IMR-90 (cell line): ENCODE data around the gene SH2D1B. TPM values are rescaled to one million over a fixed set of nuclear protein-coding genes. Genes with fewer than 3 reads are reported as not detected.
A peak's percentile ranks its signal among the peaks of the same experiment; 100 is the strongest.

ENCODE experiments used
- ATAC-seq: fragments of 200-7000 bp; cut with Tn5 transposase; 2 replicates; pipeline ENCODE4 v1.9.1; 2020; ENCODE audit warnings: low read depth, mild to moderate bottlenecking, moderate library complexity
- BruUV-seq: library from RNA; stranded (reverse); fragments of 400-500 nt; replicated peaks from 2 replicates; lab custom pipeline; 2021; lab: Mats Ljungman, UMichigan
- CTCF ChIA-PET: fragments of 300-600 bp; formaldehyde crosslinking; extraction: SDS; loops from one replicate; lab custom pipeline; 2021; ENCODE audit warnings: antibody characterized with exemption; lab: Yijun Ruan, JAX
- POLR2A ChIA-PET: fragments of 300-600 bp; sonication (Branson Sonifier 250); formaldehyde crosslinking; loops from one replicate; lab custom pipeline; 2022; ENCODE audit warnings: antibody characterized with exemption; ENCODE audit not compliant: unreplicated experiment; lab: Charles Lee
- DNase-seq: peaks from one replicate; pipeline ENCODE4 v3.0.0; 2013
- H2AFZ ChIP-seq: replicated peaks from 2 replicates; pipeline ENCODE3; 2013; ENCODE audit warnings: low read length, mild to moderate bottlenecking; ENCODE audit not compliant: poor library complexity
- H2AK5ac ChIP-seq: 2 replicates; pipeline ENCODE4 v1.6.1; 2013; ENCODE audit warnings: low read depth, low read length, inconsistent platforms
- H2AK9ac ChIP-seq: replicated peaks from 2 replicates; pipeline ENCODE3; 2013; ENCODE audit warnings: mild to moderate bottlenecking, low read depth, low read length, moderate library complexity; ENCODE audit not compliant: poor library complexity
- H2BK120ac ChIP-seq: 2 replicates; pipeline ENCODE4 v1.6.1; 2013; ENCODE audit warnings: low read depth, low read length, inconsistent platforms
- H2BK15ac ChIP-seq: 3 replicates; pipeline ENCODE4 v1.6.1; 2013; ENCODE audit warnings: low read depth, low read length, inconsistent platforms
- H2BK20ac ChIP-seq: 2 replicates; pipeline ENCODE4 v1.6.1; 2013; ENCODE audit warnings: low read depth, mild to moderate bottlenecking, inconsistent platforms, low read length, moderate library complexity
- H2BK5ac ChIP-seq: 2 replicates; pipeline ENCODE4 v1.6.1; 2013; ENCODE audit warnings: mild to moderate bottlenecking, low read depth, low read length, inconsistent platforms; ENCODE audit not compliant: poor library complexity, severe bottlenecking
- H3K14ac ChIP-seq: replicated peaks from 2 replicates; pipeline ENCODE4 v1.6.1; 2013; ENCODE audit warnings: low read depth, low read length, inconsistent platforms
- H3K18ac ChIP-seq: 2 replicates; pipeline ENCODE4 v1.6.1; 2013; ENCODE audit warnings: low read depth, low read length, control low read depth
- H3K23ac ChIP-seq: 2 replicates; pipeline ENCODE4 v1.6.1; 2013; ENCODE audit warnings: low read depth, low read length, inconsistent platforms
- H3K27ac ChIP-seq: 2 replicates; pipeline ENCODE4 v1.5.1; 2013; ENCODE audit warnings: mild to moderate bottlenecking, control low read depth, low read length; ENCODE audit not compliant: insufficient read depth
- H3K27me3 ChIP-seq: 2 replicates; pipeline ENCODE4 v1.6.1; 2013; ENCODE audit warnings: low read length; ENCODE audit not compliant: control insufficient read depth, insufficient read depth
- H3K36me3 ChIP-seq: 2 replicates; pipeline ENCODE4 v1.6.1; 2013; ENCODE audit warnings: low read length, mixed read lengths; ENCODE audit not compliant: control insufficient read depth, insufficient read depth
- H3K4ac ChIP-seq: 2 replicates; pipeline ENCODE4 v1.6.1; 2013; ENCODE audit warnings: low read depth, low read length, inconsistent platforms
- H3K4me1 ChIP-seq: 2 replicates; pipeline ENCODE4 v1.6.1; 2013; ENCODE audit warnings: low read length, mixed read lengths; ENCODE audit not compliant: control insufficient read depth, insufficient read depth
- H3K4me2 ChIP-seq: 2 replicates; pipeline ENCODE4 v1.6.1; 2013; ENCODE audit warnings: low read depth, mild to moderate bottlenecking, control low read depth, low read length, moderate library complexity
- H3K4me3 ChIP-seq: 2 replicates; pipeline ENCODE4 v1.5.1; 2013; ENCODE audit warnings: low read depth, mild to moderate bottlenecking, control low read depth, low read length, moderate library complexity; ENCODE audit not compliant: insufficient read depth
- H3K56ac ChIP-seq: 2 replicates; pipeline ENCODE4 v1.6.1; 2013; ENCODE audit warnings: low read length, inconsistent platforms; ENCODE audit not compliant: insufficient read depth; ENCODE audit errors: extremely low read depth
- H3K79me1 ChIP-seq, 2 experiments: 2 replicates each; pipeline ENCODE4 v1.6.1; 2013; ENCODE audit warnings: low read length in 2 of 2, inconsistent platforms in 1 of 2, low read depth in 1 of 2
- H3K9ac ChIP-seq: 2 replicates; pipeline ENCODE4 v1.6.1; 2013; ENCODE audit warnings: low read depth, low read length, control low read depth
- H3K9me1 ChIP-seq: 2 replicates; pipeline ENCODE4 v1.6.1; 2013; ENCODE audit warnings: low read length, inconsistent platforms; ENCODE audit not compliant: insufficient read depth
- H3K9me3 ChIP-seq: 2 replicates; pipeline ENCODE4 v1.6.1; 2013; ENCODE audit warnings: low read length; ENCODE audit not compliant: control insufficient read depth, insufficient read depth
- H4K20me1 ChIP-seq: 2 replicates; pipeline ENCODE4 v1.6.1; 2013; ENCODE audit warnings: low read length, inconsistent platforms; ENCODE audit not compliant: insufficient read depth
- H4K5ac ChIP-seq: 2 replicates; pipeline ENCODE4 v1.6.1; 2013; ENCODE audit warnings: mild to moderate bottlenecking, low read depth, low read length, control low read depth
- H4K8ac ChIP-seq, 2 experiments: 2 replicates each; pipeline ENCODE4 v1.6.1; 2013; ENCODE audit warnings: low read depth in 2 of 2, low read length in 2 of 2, control low read depth in 1 of 2, inconsistent platforms in 1 of 2
- H4K91ac ChIP-seq: 2 replicates; pipeline ENCODE4 v1.6.1; 2013; ENCODE audit warnings: low read depth, low read length, inconsistent platforms; ENCODE audit not compliant: insufficient read depth
- BHLHE40 ChIP-seq: fragments of 150-350 bp; IDR thresholded peaks from 2 replicates; pipeline ENCODE4 v1.6.1; 2016; ENCODE audit warnings: mild to moderate bottlenecking, low read depth, low read length
- CEBPB ChIP-seq: IDR thresholded peaks from 2 replicates; pipeline ENCODE4 v1.6.1; 2012; ENCODE audit warnings: low read depth, low read length, improper control_type of control experiment
- CHD1 ChIP-seq: IDR thresholded peaks from 2 replicates; pipeline ENCODE4 v1.6.1; 2012; ENCODE audit warnings: low read depth, low read length, improper control_type of control experiment
- FOS ChIP-seq: fragments of 150-350 bp; IDR thresholded peaks from 2 replicates; pipeline ENCODE4 v1.6.1; 2016; ENCODE audit warnings: low read depth, low read length
- MAZ ChIP-seq: IDR thresholded peaks from 2 replicates; pipeline ENCODE4 v1.6.1; 2012; ENCODE audit warnings: low read depth, mild to moderate bottlenecking, low read length, improper control_type of control experiment, moderate library complexity, borderline replicate concordance
- NFE2L2 ChIP-seq: fragments of 150-350 bp; IDR thresholded peaks from 2 replicates; pipeline ENCODE4 v1.6.1; 2016; ENCODE audit warnings: low read depth, mild to moderate bottlenecking, low read length
- POLR2A ChIP-seq: IDR thresholded peaks from 2 replicates; pipeline ENCODE4 v1.6.1; 2012; ENCODE audit warnings: mild to moderate bottlenecking, low read depth, low read length
- RAD21 ChIP-seq: IDR thresholded peaks from 2 replicates; pipeline ENCODE4 v1.6.1; 2012; ENCODE audit warnings: low read length, improper control_type of control experiment
- RCOR1 ChIP-seq: IDR thresholded peaks from 2 replicates; pipeline ENCODE4 v1.6.1; 2012; ENCODE audit warnings: mild to moderate bottlenecking, low read length, improper control_type of control experiment; ENCODE audit not compliant: insufficient replicate concordance
- SMC3 ChIP-seq: fragments of 150-350 bp; IDR thresholded peaks from 2 replicates; pipeline ENCODE4 v1.6.1; 2016; ENCODE audit warnings: low read depth, mild to moderate bottlenecking, antibody characterized with exemption, low read length, moderate library complexity
- WGBS, 2 experiments: methylation state at CpG; one replicate each; pipeline versions ENCODE4 v1.1.5 to v1.1.7; 2013; ENCODE audit warnings: missing lambda C conversion rate in 2 of 2; ENCODE audit not compliant: insufficient read length in 1 of 2; ENCODE audit errors: extremely low coverage in 2 of 2; 5-methylcytosine and 5-hydroxymethylcytosine counted together
- dilution Hi-C: fragments of 300-500 bp; cut with HindIII; formaldehyde crosslinking; loops from one replicate; pipeline ENCODE4 v1.14.3; 2018; ENCODE audit warnings: low sequenced_read_pairs; ENCODE audit not compliant: unreplicated experiment
- in situ Hi-C: fragments of 300-500 bp; cut with MboI; formaldehyde crosslinking; loops from 3 replicates; pipeline ENCODE4 v1.14.3; 2019; ENCODE audit warnings: low sequenced_read_pairs, inconsistent platforms, mixed read lengths
- intact Hi-C: fragments of 100-400 bp; cut with micrococcal nuclease; formaldehyde crosslinking; loops from 2 replicates; pipeline ENCODE4 v1.10.0; 2022
- polyA plus RNA-seq, 3 experiments: library from polyadenylated mRNA; depleted of rRNA; stranded (reverse); fragments of >200 nt; gene quantifications; 2 replicates each; pipeline ENCODE4 v1.2.3, GENCODE V29; 2012; ENCODE audit warnings: low replicate concordance in 1 of 3
- total RNA-seq: library from RNA; depleted of rRNA; stranded (reverse); fragments of >200 nt; gene quantifications from 2 replicates; pipeline ENCODE4 v1.2.3, GENCODE V29; 2012
- TF ChIP-seq, protein P1 (sequence below): fragments of 150-350 bp; IDR thresholded peaks from 2 replicates; pipeline ENCODE4 v1.6.1; 2016; ENCODE audit warnings: low read depth, mild to moderate bottlenecking, low read length, moderate library complexity, borderline replicate concordance
- TF ChIP-seq, protein P2 (sequence below): fragments of 150-350 bp; IDR thresholded peaks from 2 replicates; pipeline ENCODE4 v1.6.1; 2017; ENCODE audit warnings: mild to moderate bottlenecking, antibody characterized with exemption, low read length, low read depth
- TF ChIP-seq, protein P3 (sequence below): conservative IDR thresholded peaks from 2 replicates; pipeline ENCODE4 v1.5.1; 2012; ENCODE audit warnings: mild to moderate bottlenecking, low read depth, low read length, improper control_type of control experiment

SH2D1B gene
- total and polyA plus RNA-seq, 2 of the 4 experiments (the other 2 are of a cell fraction), result 0.03 to 0.18 TPM

DNA sequence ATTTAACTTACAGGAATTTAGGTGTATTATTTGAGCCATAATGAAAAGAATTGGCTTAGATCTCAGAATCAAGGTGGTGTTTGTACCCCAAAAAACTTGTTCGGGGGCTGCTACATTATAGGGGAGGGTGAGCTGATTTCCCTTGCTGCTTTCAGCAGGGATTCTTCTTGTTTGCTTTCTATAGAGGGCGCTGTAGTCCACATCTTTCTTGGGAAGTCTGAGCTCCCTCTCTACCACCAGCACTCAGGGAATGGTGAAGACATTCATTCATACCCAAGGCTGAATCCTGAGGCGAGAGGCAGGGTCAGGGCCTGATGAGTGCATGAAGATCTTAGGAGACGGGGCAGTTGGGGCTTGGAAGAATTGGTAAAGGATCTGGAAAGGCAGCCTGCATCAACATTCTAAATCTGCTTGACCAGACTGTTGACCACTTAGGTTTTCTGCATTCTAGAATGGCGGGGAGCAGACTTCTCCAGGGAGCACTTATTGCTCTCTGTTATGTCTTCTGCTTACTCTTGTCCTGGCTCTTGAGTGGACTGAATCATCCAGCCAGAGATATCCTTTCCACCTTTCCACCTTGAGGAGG lies 54.2 kb downstream of the SH2D1B start:
- Histone ChIP-seq H3K27ac (no peak overlapping the region), H2BK5ac (no peak overlapping the region), H2BK20ac (no peak overlapping the region), H3K4me2 (no peak overlapping the region), H4K5ac (no peak overlapping the region), H4K8ac (no peak overlapping the region), H3K14ac (no peak overlapping the region), H3K9me3 (no peaks in the 10 kb centered on the region), H3K4me1 (no peaks in the 10 kb centered on the region), H3K79me1 (no peaks in the 10 kb centered on the region), H2AK5ac (no peak overlapping the region), H3K9ac (no peak overlapping the region), H4K91ac (no peak overlapping the region), H2AK9ac (no peak overlapping the region), H3K4ac (no peak overlapping the region), H4K20me1 (no peaks in the 10 kb centered on the region), H3K23ac (no peak overlapping the region), H2AFZ (no peak overlapping the region), H3K9me1 (no peaks in the 10 kb centered on the region; the same call in 1 of the 2 replicates), H3K36me3 (no peaks in the 10 kb centered on the region), H3K27me3 (peaks cover 5% of the 10 kb centered on the region), H2BK15ac (no peak overlapping the region), H3K4me3 (no peak overlapping the region), H3K18ac (no peak overlapping the region), H2BK120ac (no peak overlapping the region), H3K56ac (no peak overlapping the region)
- in situ Hi-C loops (no loop called here), intact Hi-C loops (no loop called here), dilution Hi-C loops (no loop called here)
- ATAC-seq, result peak; percentile 65
- ChIA-PET POLR2A (no interaction called here), CTCF (interaction anchor here (0.6 to 2.3 kb wide), 6 partner anchors 10 to 501 kb away, joined by 3 to 8 read pairs (median 5); partner anchors contain the start of gene C1orf226)
- peak; percentile 31 for DNase-seq
- BruUV-seq, result no TSS peak
- TF ChIP-seq RCOR1 (no peak), POLR2A (no peak), CEBPB (no peak), FOS (no peak), RAD21 (peak; percentile 55), CHD1 (no peak), MAZ (no peak), BHLHE40 (no peak), SMC3 (peak; percentile 31; the same call in 1 of the 2 replicates), NFE2L2 (no peak)
- TF ChIP-seq, protein P1, sequence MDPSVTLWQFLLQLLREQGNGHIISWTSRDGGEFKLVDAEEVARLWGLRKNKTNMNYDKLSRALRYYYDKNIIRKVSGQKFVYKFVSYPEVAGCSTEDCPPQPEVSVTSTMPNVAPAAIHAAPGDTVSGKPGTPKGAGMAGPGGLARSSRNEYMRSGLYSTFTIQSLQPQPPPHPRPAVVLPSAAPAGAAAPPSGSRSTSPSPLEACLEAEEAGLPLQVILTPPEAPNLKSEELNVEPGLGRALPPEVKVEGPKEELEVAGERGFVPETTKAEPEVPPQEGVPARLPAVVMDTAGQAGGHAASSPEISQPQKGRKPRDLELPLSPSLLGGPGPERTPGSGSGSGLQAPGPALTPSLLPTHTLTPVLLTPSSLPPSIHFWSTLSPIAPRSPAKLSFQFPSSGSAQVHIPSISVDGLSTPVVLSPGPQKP, result no peak
- TF ChIP-seq, protein P2, sequence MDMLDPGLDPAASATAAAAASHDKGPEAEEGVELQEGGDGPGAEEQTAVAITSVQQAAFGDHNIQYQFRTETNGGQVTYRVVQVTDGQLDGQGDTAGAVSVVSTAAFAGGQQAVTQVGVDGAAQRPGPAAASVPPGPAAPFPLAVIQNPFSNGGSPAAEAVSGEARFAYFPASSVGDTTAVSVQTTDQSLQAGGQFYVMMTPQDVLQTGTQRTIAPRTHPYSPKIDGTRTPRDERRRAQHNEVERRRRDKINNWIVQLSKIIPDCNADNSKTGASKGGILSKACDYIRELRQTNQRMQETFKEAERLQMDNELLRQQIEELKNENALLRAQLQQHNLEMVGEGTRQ, result no peak
- TF ChIP-seq, protein P3, sequence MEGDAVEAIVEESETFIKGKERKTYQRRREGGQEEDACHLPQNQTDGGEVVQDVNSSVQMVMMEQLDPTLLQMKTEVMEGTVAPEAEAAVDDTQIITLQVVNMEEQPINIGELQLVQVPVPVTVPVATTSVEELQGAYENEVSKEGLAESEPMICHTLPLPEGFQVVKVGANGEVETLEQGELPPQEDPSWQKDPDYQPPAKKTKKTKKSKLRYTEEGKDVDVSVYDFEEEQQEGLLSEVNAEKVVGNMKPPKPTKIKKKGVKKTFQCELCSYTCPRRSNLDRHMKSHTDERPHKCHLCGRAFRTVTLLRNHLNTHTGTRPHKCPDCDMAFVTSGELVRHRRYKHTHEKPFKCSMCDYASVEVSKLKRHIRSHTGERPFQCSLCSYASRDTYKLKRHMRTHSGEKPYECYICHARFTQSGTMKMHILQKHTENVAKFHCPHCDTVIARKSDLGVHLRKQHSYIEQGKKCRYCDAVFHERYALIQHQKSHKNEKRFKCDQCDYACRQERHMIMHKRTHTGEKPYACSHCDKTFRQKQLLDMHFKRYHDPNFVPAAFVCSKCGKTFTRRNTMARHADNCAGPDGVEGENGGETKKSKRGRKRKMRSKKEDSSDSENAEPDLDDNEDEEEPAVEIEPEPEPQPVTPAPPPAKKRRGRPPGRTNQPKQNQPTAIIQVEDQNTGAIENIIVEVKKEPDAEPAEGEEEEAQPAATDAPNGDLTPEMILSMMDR, result peak; percentile 49
- no CpG with 5 or more reads among the region's 5 CpGs for WGBS, 2 experiments
